Measurements from ENCODE around the gene C16orf87. TPM values are rescaled to one million over a fixed set of nuclear protein-coding genes. Genes with fewer than 3 reads are reported as not detected.

Gene C16orf87
- polyA plus RNA-seq, 1 donor from 2014 or later = 27.5 TPM

GRCh38 chr16:46828292-46828691, 2.7 kb downstream of the C16orf87 start:
- no peak overlapping the region for H3K4me2 ChIP-seq (ENCODE audit: low read length)
- no peaks in the 10 kb centered on the region for H3K27me3 ChIP-seq (ENCODE audit: insufficient read depth, low read depth, low read length)
- no peak overlapping the region for H3K9ac ChIP-seq (ENCODE audit: low read length)
- no peaks in the 10 kb centered on the region for H4K20me1 ChIP-seq (ENCODE audit: insufficient read depth)
- no peak overlapping the region for H3K27ac ChIP-seq (ENCODE audit: low read length)
- TF ChIP-seq TAF1 (IDR thresholded peaks at IDR 0.05; ENCODE audit: low read depth) (no peak), RAD21 (conservative IDR thresholded peaks at IDR 0.05) (no peak), REST (IDR thresholded peaks at IDR 0.05; ENCODE audit: borderline replicate concordance) (no peak), POLR2AphosphoS5 (IDR thresholded peaks at IDR 0.05) (no peak), SMC3 (conservative IDR thresholded peaks at IDR 0.05; ENCODE audit: poor library complexity) (no peak)
- peak overlapping the region; percentile 87 for H3K4me3 ChIP-seq (ENCODE audit: low read length)
- no peak overlapping the region for H2AFZ ChIP-seq (ENCODE audit: low read depth, low read length)
- H3K9me2 ChIP-seq (ENCODE audit: insufficient read depth, low read length) = no peaks in the 10 kb centered on the region
- H3K9me3 ChIP-seq (ENCODE audit: low read length) = no peaks in the 10 kb centered on the region
- H3K36me3 ChIP-seq (ENCODE audit: insufficient read depth, low read length) = no peaks in the 10 kb centered on the region
- H3K79me2 ChIP-seq (replicated peaks; ENCODE audit: insufficient read depth, low read length) = peaks cover 63% of the 10 kb centered on the region
- H3F3A ChIP-seq (ENCODE audit: insufficient read depth, low read length, poor library complexity, severe bottlenecking) = peaks cover 9% of the 10 kb centered on the region

GRCh38 chr16:46826631-46827030, 4.3 kb downstream of the C16orf87 start:
- H3K4me3 ChIP-seq (ENCODE audit: low read length) = no peak overlapping the region
- no peak for TF ChIP-seq EZH2 (IDR thresholded peaks at IDR 0.05; ENCODE audit: borderline replicate concordance, insufficient read depth, low read length, poor library complexity, severe bottlenecking)
- no peak for TF ChIP-seq CTCF (IDR thresholded peaks at IDR 0.05; ENCODE audit: poor library complexity, severe bottlenecking)
- no peak for TF ChIP-seq SMC3 (conservative IDR thresholded peaks at IDR 0.05; ENCODE audit: poor library complexity)
- H3K79me2 ChIP-seq (replicated peaks; ENCODE audit: insufficient read depth, low read length) = peaks cover 69% of the 10 kb centered on the region

GRCh38 chr16:46822270-46822669, 8.7 kb downstream of the C16orf87 start:
- H3K27me3 ChIP-seq (ENCODE audit: insufficient read depth, low read depth, low read length) = no peaks in the 10 kb centered on the region
- H2AFZ ChIP-seq (ENCODE audit: low read depth, low read length) = no peak overlapping the region
- H3K9me2 ChIP-seq (ENCODE audit: insufficient read depth, low read length) = no peaks in the 10 kb centered on the region
- TF ChIP-seq RAD21 (conservative IDR thresholded peaks at IDR 0.05) = no peak
- no peak for TF ChIP-seq EP300 (conservative IDR thresholded peaks at IDR 0.05; ENCODE audit: poor library complexity, severe bottlenecking)
- no peak for TF ChIP-seq CTCF (IDR thresholded peaks at IDR 0.05; ENCODE audit: poor library complexity, severe bottlenecking)
- TF ChIP-seq SMC3 (conservative IDR thresholded peaks at IDR 0.05; ENCODE audit: poor library complexity) = no peak
- TF ChIP-seq REST (IDR thresholded peaks at IDR 0.05; ENCODE audit: borderline replicate concordance) = no peak
- no peak for TF ChIP-seq POLR2AphosphoS5 (IDR thresholded peaks at IDR 0.05)
- TF ChIP-seq EZH2 (IDR thresholded peaks at IDR 0.05; ENCODE audit: borderline replicate concordance, insufficient read depth, low read length, poor library complexity, severe bottlenecking) = no peak
- TF ChIP-seq TAF1 (IDR thresholded peaks at IDR 0.05; ENCODE audit: low read depth) = no peak
- TF ChIP-seq MXI1 (conservative IDR thresholded peaks at IDR 0.05; ENCODE audit: poor library complexity, severe bottlenecking) = no peak
- no peak overlapping the region for H3K27ac ChIP-seq (ENCODE audit: low read length)
- no peak overlapping the region for H3K4me3 ChIP-seq (ENCODE audit: low read length)
- no peaks in the 10 kb centered on the region for H3K36me3 ChIP-seq (ENCODE audit: insufficient read depth, low read length)
- no peaks in the 10 kb centered on the region for H3F3A ChIP-seq (ENCODE audit: insufficient read depth, low read length, poor library complexity, severe bottlenecking)
- H3K9me3 ChIP-seq (ENCODE audit: low read length) = no peaks in the 10 kb centered on the region
- H3K4me2 ChIP-seq (ENCODE audit: low read length) = no peak overlapping the region
- H3K9ac ChIP-seq (ENCODE audit: low read length) = no peak overlapping the region
- no peaks in the 10 kb centered on the region for H4K20me1 ChIP-seq (ENCODE audit: insufficient read depth)
- H3K79me2 ChIP-seq (replicated peaks; ENCODE audit: insufficient read depth, low read length) = peaks cover 54% of the 10 kb centered on the region

More at GRCh38 chr16:46826631-46827030, 4.3 kb downstream of the C16orf87 start:
- H3K9me2 ChIP-seq (ENCODE audit: insufficient read depth, low read length) = no peaks in the 10 kb centered on the region
- H3F3A ChIP-seq (ENCODE audit: insufficient read depth, low read length, poor library complexity, severe bottlenecking) = peaks cover 9% of the 10 kb centered on the region
- H4K20me1 ChIP-seq (ENCODE audit: insufficient read depth) = no peaks in the 10 kb centered on the region
- no peaks in the 10 kb centered on the region for H3K36me3 ChIP-seq (ENCODE audit: insufficient read depth, low read length)
- H3K9me3 ChIP-seq (ENCODE audit: low read length) = no peaks in the 10 kb centered on the region
- no peaks in the 10 kb centered on the region for H3K27me3 ChIP-seq (ENCODE audit: insufficient read depth, low read depth, low read length)
- no peak overlapping the region for H3K4me2 ChIP-seq (ENCODE audit: low read length)
- H2AFZ ChIP-seq (ENCODE audit: low read depth, low read length) = no peak overlapping the region
- H3K9ac ChIP-seq (ENCODE audit: low read length) = no peak overlapping the region
- no peak overlapping the region for H3K27ac ChIP-seq (ENCODE audit: low read length)

Data from neural cell (in vitro differentiated cells).